SU-DHL-6 (cell line): ENCODE data around the gene KICS2.

Experiments
- H2AFZ ChIP-seq: fragments of 200-600 bp; sonication (generic); 2 replicates; pipeline ENCODE4 v1.6.1; 2014; ENCODE audit warnings: low read depth, mild to moderate bottlenecking, moderate library complexity, mixed read lengths, antibody characterized with exemption, low read length; ENCODE audit not compliant: severe bottlenecking
- H3F3A ChIP-seq: fragments of 200-600 bp; shearing (Covaris generic); 2 replicates; pipeline ENCODE4 v1.6.0; 2016; ENCODE audit warnings: antibody characterized with exemption, mild to moderate bottlenecking; ENCODE audit not compliant: insufficient read depth
- H3K27ac ChIP-seq: fragments of 200-600 bp; sonication (generic); 2 replicates; pipeline ENCODE4 v1.5.1; 2016; ENCODE audit warnings: low read depth, mild to moderate bottlenecking, low read length, moderate library complexity, mixed read lengths
- H3K27me3 ChIP-seq: fragments of 200-600 bp; sonication (generic), shearing (Covaris generic); 2 replicates; pipeline ENCODE4 v1.6.0; 2014; ENCODE audit warnings: mild to moderate bottlenecking, low read length
- H3K36me3 ChIP-seq: fragments of 200-600 bp; sonication (generic); 2 replicates; pipeline ENCODE4 v1.6.1; 2014; ENCODE audit warnings: mild to moderate bottlenecking, low read length, mixed read lengths
- H3K4me2 ChIP-seq: fragments of 300-600, 200-600 bp; shearing (Covaris generic), sonication (generic); 2 replicates; pipeline ENCODE4 v1.6.0; 2014; ENCODE audit warnings: low read length, low read depth, mild to moderate bottlenecking; ENCODE audit not compliant: poor library complexity, severe bottlenecking
- H3K4me3 ChIP-seq: fragments of 200-600 bp; sonication (generic); 2 replicates; pipeline ENCODE4 v1.5.1; 2014; ENCODE audit warnings: antibody characterized with exemption, low read length, mild to moderate bottlenecking, mixed read lengths; ENCODE audit not compliant: insufficient read depth, poor library complexity, severe bottlenecking
- H3K79me2 ChIP-seq: fragments of 200-600 bp; sonication (generic); 2 replicates; pipeline ENCODE4 v1.6.1; 2014; ENCODE audit warnings: mild to moderate bottlenecking, low read length, moderate library complexity; ENCODE audit not compliant: insufficient read depth
- H3K9ac ChIP-seq: fragments of 200-600 bp; sonication (generic); 2 replicates; pipeline ENCODE4 v1.7.0; 2014; ENCODE audit warnings: mild to moderate bottlenecking, low read length
- H3K9me2 ChIP-seq: fragments of 200-600 bp; sonication (generic); replicated peaks from 2 replicates; pipeline ENCODE4 v1.6.1; 2014; ENCODE audit warnings: low read length; ENCODE audit not compliant: insufficient read depth
- H3K9me3 ChIP-seq: fragments of 200-600 bp; sonication (generic); 2 replicates; pipeline ENCODE4 v1.6.1; 2014; ENCODE audit warnings: low read length, mixed read lengths; ENCODE audit not compliant: insufficient read depth
- H4K20me1 ChIP-seq: fragments of 200-600 bp; sonication (generic); 2 replicates; pipeline ENCODE4 v1.6.1; 2014; ENCODE audit warnings: low read depth, mild to moderate bottlenecking, antibody characterized with exemption, low read length, moderate library complexity, mixed read lengths
- CTCF ChIP-seq: fragments of 200-600 bp; sonication (generic); IDR thresholded peaks from one replicate; pipeline ENCODE4 v1.5.1; 2017; ENCODE audit warnings: antibody characterized with exemption, mild to moderate bottlenecking, low read length, moderate library complexity; ENCODE audit not compliant: insufficient read depth, poor library complexity, severe bottlenecking
- EZH2phosphoT487 ChIP-seq: fragments of 200-600 bp; sonication (generic), shearing (Covaris generic); conservative IDR thresholded peaks from 2 replicates; pipeline ENCODE4 v1.6.1; 2018; ENCODE audit warnings: mild to moderate bottlenecking, antibody characterized with exemption, low read length, moderate library complexity, mixed read lengths

Gene KICS2

DNA sequence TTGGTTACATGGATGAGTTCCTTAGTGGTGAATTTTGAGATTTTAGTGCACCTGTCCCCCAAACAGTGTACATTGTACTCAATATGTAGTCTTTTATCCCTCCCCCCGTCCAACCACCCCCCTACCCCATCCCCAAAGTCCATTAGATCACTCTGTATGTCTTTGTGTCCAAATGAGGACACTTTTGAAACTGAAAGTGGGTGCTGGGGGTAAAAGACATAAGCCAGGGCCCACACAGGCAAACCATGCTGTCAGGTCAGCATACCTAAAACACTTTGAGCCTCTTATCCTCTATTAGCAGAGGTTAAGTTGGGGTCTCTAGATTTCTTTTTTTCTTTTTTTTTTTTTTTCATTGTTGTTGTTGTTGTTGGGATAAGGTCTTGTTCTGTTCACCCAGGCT lies 31.3 kb upstream of the KICS2 start:
- Histone ChIP-seq H3K9ac (no peak overlapping the region), H3K27ac (no peak overlapping the region)
- TF ChIP-seq CTCF (no peak), EZH2phosphoT487 (no peak)

DNA sequence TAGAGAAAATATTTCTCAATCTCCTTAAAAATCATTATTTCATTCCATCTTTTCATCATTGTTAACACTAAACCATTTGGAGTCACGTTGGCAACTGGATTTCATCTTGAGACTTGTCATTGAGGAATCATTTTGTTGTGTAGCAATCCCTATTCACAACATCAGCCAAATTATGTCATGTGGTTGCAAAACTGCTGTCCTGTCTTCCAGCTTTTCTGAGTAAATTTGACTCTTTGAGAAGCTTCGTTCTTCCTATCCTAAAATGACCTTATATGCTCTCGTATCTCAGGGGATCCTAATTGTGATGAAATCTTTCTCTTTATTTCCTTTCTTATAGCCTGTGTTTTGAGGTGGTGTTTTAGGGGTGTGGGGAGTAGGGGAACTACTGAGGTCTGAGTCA lies 30.6 kb upstream of the KICS2 start:
- Histone ChIP-seq H3K9me2 (no peaks in the 10 kb centered on the region), H3K4me3 (no peak overlapping the region), H4K20me1 (no peaks in the 10 kb centered on the region), H3K4me2 (no peak overlapping the region), H2AFZ (no peak overlapping the region), H3K27me3 (no peaks in the 10 kb centered on the region), H3K36me3 (no peaks in the 10 kb centered on the region), H3K9me3 (no peaks in the 10 kb centered on the region), H3F3A (no peaks in the 10 kb centered on the region), H3K9ac (no peak overlapping the region), H3K79me2 (no peaks in the 10 kb centered on the region), H3K27ac (no peak overlapping the region)
- TF ChIP-seq CTCF (no peak), EZH2phosphoT487 (no peak)

More for the DNA sequence above, 31.3 kb upstream of the KICS2 start:
- H3K27me3 ChIP-seq: no peaks in the 10 kb centered on the region
- no peaks in the 10 kb centered on the region for H3K79me2 ChIP-seq
- no peak overlapping the region for H3K4me3 ChIP-seq
- H2AFZ ChIP-seq: no peak overlapping the region
- H4K20me1 ChIP-seq: no peaks in the 10 kb centered on the region
- no peaks in the 10 kb centered on the region for H3K9me3 ChIP-seq
- H3K36me3 ChIP-seq: no peaks in the 10 kb centered on the region
- H3K4me2 ChIP-seq: no peak overlapping the region
- no peaks in the 10 kb centered on the region for H3K9me2 ChIP-seq
- no peaks in the 10 kb centered on the region for H3F3A ChIP-seq

GRCh38 chr12:64243809-64244208 lies 21.7 kb upstream of the KICS2 start:
- H2AFZ ChIP-seq: no peak overlapping the region
- H3K9me3 ChIP-seq: no peaks in the 10 kb centered on the region
- H3K4me2 ChIP-seq: no peak overlapping the region
- no peak overlapping the region for H3K27ac ChIP-seq
- H4K20me1 ChIP-seq: no peaks in the 10 kb centered on the region
- no peaks in the 10 kb centered on the region for H3K27me3 ChIP-seq
- no peak overlapping the region for H3K9ac ChIP-seq
- no peaks in the 10 kb centered on the region for H3K9me2 ChIP-seq
- no peak for TF ChIP-seq EZH2phosphoT487
- no peak for TF ChIP-seq CTCF
- H3K36me3 ChIP-seq: no peaks in the 10 kb centered on the region
- H3F3A ChIP-seq: no peaks in the 10 kb centered on the region
- no peaks in the 10 kb centered on the region for H3K79me2 ChIP-seq
- no peak overlapping the region for H3K4me3 ChIP-seq
